Neural progenitor cell (in vitro differentiated cells): Measurements from ENCODE around the gene MAGI1. TPM values are rescaled to one million over a fixed set of nuclear protein-coding genes. Genes with fewer than 3 reads are reported as not detected.

Source experiments
- DNase-seq: peaks from one replicate; pipeline ENCODE4 v3.0.0-alpha.2; 2016; ENCODE audit warnings: low spot score
- H2AFZ ChIP-seq: fragments of 200-600 bp; sonication (generic); replicated peaks from 2 replicates; pipeline ENCODE4 v1.6.1; 2016; ENCODE audit warnings: antibody characterized with exemption
- H3F3A ChIP-seq: fragments of 200-600 bp; sonication (generic); 2 replicates; pipeline ENCODE4 v1.6.1; 2016; ENCODE audit warnings: antibody characterized with exemption, low read depth
- H3K27ac ChIP-seq: fragments of 200-600 bp; sonication (generic); 2 replicates; pipeline ENCODE4 v1.5.1; 2016; ENCODE audit warnings: mild to moderate bottlenecking
- H3K27me3 ChIP-seq: fragments of 200-600 bp; sonication (generic); 2 replicates; pipeline ENCODE4 v1.6.1; 2016; ENCODE audit warnings: mild to moderate bottlenecking, moderate library complexity
- H3K36me3 ChIP-seq: fragments of 200-600 bp; sonication (generic); 2 replicates; pipeline ENCODE4 v1.5.1; 2016
- H3K4me1 ChIP-seq: fragments of 200-600 bp; sonication (generic); 2 replicates; pipeline ENCODE4 v1.6.1; 2016; ENCODE audit warnings: mixed run types
- H3K4me2 ChIP-seq: fragments of 200-600 bp; sonication (generic); 2 replicates; pipeline ENCODE4 v1.6.1; 2016
- H3K4me3 ChIP-seq: fragments of 200-600 bp; sonication (generic); 2 replicates; pipeline ENCODE4 v1.5.1; 2016
- H3K79me2 ChIP-seq: fragments of 200-600 bp; sonication (generic); 2 replicates; pipeline ENCODE4 v1.6.1; 2016; ENCODE audit warnings: low read depth
- H3K9ac ChIP-seq: fragments of 200-600 bp; sonication (generic); 2 replicates; pipeline ENCODE4 v1.6.1; 2016
- H3K9me3 ChIP-seq: fragments of 200-600 bp; sonication (generic); 2 replicates; pipeline ENCODE4 v1.5.1; 2016; ENCODE audit warnings: low read depth
- H4K20me1 ChIP-seq: fragments of 200-600 bp; sonication (generic); 2 replicates; pipeline ENCODE4 v1.6.1; 2016; ENCODE audit warnings: low read depth
- H3K27ac Mint-ChIP-seq: 3 replicates; pipeline ENCODE4 v1.8.0; 2021; ENCODE audit warnings: mixed read lengths
- H3K27me3 Mint-ChIP-seq: 2 replicates; pipeline ENCODE4 v1.8.0; 2022; ENCODE audit warnings: low read depth, mild to moderate bottlenecking, inconsistent platforms, moderate library complexity, mixed read lengths; ENCODE audit not compliant: insufficient read depth
- H3K36me3 Mint-ChIP-seq: 3 replicates; pipeline ENCODE4 v1.8.0; 2021; ENCODE audit warnings: mixed read lengths
- H3K4me1 Mint-ChIP-seq: 3 replicates; pipeline ENCODE4 v1.8.0; 2021; ENCODE audit warnings: mixed read lengths
- H3K4me3 Mint-ChIP-seq: 3 replicates; pipeline ENCODE4 v1.8.0; 2021; ENCODE audit warnings: mild to moderate bottlenecking, moderate library complexity, mixed read lengths
- H3K9me3 Mint-ChIP-seq: 3 replicates; pipeline ENCODE4 v1.8.0; 2020; ENCODE audit warnings: mixed read lengths
- EZH2 ChIP-seq: fragments of 200-600 bp; sonication (generic); IDR thresholded peaks from 2 replicates; pipeline ENCODE4 v1.6.1; 2017; ENCODE audit warnings: antibody characterized with exemption, mild to moderate bottlenecking, moderate library complexity
- EZH2phosphoT487 ChIP-seq: fragments of 200-600 bp; sonication (generic); IDR thresholded peaks from 2 replicates; pipeline ENCODE4 v1.6.1; 2017; ENCODE audit warnings: antibody characterized with exemption
- total RNA-seq: library from RNA; depleted of rRNA; stranded (reverse); fragments of >200 nt; gene quantifications from 2 replicates; pipeline ENCODE4 v1.2.3, GENCODE V29; 2015; ENCODE audit warnings: low replicate concordance
- TF ChIP-seq, protein P1 (sequence below): fragments of 200-600 bp; sonication (generic); IDR thresholded peaks from 2 replicates; pipeline ENCODE4 v1.5.1; 2017; ENCODE audit warnings: antibody characterized with exemption, mild to moderate bottlenecking

MAGI1 gene
- total RNA-seq, 1 donor from 2014 or later: 40.6 TPM

DNA sequence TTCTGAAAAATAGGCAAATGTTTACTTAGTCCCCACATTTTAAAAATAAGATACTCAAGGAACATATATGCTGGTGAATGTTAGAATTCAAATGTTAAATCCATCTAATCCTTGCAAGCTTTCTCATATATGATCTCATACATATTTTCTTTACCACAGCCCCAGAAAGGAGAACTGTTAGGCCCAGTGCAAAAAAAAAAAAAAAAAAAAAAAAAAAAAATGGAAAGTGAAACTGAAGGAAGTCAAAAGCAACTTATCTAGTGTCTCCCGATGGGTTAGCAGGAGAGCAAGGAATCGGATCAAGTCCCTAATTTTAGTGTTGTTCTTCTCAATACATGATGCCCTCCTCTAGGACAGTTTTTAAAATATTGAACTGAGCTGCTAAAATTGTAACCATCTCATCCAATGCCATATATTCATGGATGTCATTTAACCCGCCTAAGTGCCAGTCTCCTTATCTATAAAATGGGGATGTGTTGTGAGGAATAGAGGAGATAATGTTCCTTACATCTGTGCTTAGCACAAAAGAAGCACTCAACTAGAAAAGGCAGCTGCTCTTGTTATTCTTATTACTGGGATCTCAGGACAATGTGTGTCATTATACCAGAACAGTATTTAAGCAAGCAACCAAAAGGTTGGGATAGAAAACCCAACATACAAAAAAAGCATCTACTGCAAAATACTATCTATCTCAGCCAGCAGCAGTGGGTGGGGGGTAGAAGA lies 279.7 kb downstream of the MAGI1 start:
- H3K27ac Mint-ChIP-seq: no peak overlapping the region
- H3K4me3 Mint-ChIP-seq: no peak overlapping the region
- H3K4me1 Mint-ChIP-seq: peaks cover 46% of the 10 kb centered on the region

DNA sequence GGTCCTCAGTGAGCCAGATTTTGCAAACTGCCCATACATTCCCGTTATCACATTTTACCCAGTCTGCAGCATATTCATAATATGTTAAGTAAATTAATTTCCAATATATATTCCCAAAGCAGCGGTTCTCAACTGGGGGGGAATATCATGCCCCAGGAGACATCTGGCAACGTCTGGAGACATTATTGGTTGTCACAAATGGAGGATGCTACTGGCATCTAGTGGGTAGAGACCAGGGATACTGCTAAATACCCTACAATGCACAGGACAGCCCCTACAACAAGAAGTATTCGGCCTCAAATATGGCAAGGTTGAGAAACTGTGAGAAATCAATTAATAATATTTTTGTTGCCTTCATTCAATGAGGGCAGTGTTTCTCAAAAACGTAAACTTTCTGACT lies 280.3 kb downstream of the MAGI1 start:
- H3K4me2 ChIP-seq: peak overlapping the region; percentile 59
- no peaks in the 10 kb centered on the region for H4K20me1 ChIP-seq
- H3K36me3 Mint-ChIP-seq: no peaks in the 10 kb centered on the region
- no peaks in the 10 kb centered on the region for H3K9me3 ChIP-seq
- peaks cover 46% of the 10 kb centered on the region for H3K4me1 Mint-ChIP-seq
- H3K9ac ChIP-seq: no peak overlapping the region
- no peak overlapping the region for H3K4me3 ChIP-seq
- H3K36me3 ChIP-seq: no peaks in the 10 kb centered on the region
- H3K4me1 ChIP-seq: peaks cover 57% of the 10 kb centered on the region
- peaks cover 32% of the 10 kb centered on the region for H3K79me2 ChIP-seq
- peaks cover 5% of the 10 kb centered on the region for H3K27me3 Mint-ChIP-seq
- no peak for TF ChIP-seq EZH2
- TF ChIP-seq, protein P1, sequence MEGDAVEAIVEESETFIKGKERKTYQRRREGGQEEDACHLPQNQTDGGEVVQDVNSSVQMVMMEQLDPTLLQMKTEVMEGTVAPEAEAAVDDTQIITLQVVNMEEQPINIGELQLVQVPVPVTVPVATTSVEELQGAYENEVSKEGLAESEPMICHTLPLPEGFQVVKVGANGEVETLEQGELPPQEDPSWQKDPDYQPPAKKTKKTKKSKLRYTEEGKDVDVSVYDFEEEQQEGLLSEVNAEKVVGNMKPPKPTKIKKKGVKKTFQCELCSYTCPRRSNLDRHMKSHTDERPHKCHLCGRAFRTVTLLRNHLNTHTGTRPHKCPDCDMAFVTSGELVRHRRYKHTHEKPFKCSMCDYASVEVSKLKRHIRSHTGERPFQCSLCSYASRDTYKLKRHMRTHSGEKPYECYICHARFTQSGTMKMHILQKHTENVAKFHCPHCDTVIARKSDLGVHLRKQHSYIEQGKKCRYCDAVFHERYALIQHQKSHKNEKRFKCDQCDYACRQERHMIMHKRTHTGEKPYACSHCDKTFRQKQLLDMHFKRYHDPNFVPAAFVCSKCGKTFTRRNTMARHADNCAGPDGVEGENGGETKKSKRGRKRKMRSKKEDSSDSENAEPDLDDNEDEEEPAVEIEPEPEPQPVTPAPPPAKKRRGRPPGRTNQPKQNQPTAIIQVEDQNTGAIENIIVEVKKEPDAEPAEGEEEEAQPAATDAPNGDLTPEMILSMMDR: no peak
- TF ChIP-seq EZH2phosphoT487: no peak
- H3K27me3 ChIP-seq: no peaks in the 10 kb centered on the region
- no peak overlapping the region for H3K4me3 Mint-ChIP-seq
- peaks cover 42% of the 10 kb centered on the region for H3F3A ChIP-seq
- H3K27ac ChIP-seq: no peak overlapping the region
- peaks cover 2% of the 10 kb centered on the region for H3K9me3 Mint-ChIP-seq
- no peak overlapping the region for H2AFZ ChIP-seq
- no peak overlapping the region for H3K27ac Mint-ChIP-seq
- DNase-seq: no peak

More for the DNA sequence above, 279.7 kb downstream of the MAGI1 start:
- H3K9ac ChIP-seq: no peak overlapping the region
- no peaks in the 10 kb centered on the region for H3K36me3 ChIP-seq
- TF ChIP-seq EZH2 (no peak), EZH2phosphoT487 (no peak)
- TF ChIP-seq, protein P1: no peak
- no peaks in the 10 kb centered on the region for H4K20me1 ChIP-seq
- H3K27me3 Mint-ChIP-seq: peaks cover 4% of the 10 kb centered on the region
- H3K4me1 ChIP-seq: peaks cover 57% of the 10 kb centered on the region
- no peaks in the 10 kb centered on the region for H3K9me3 ChIP-seq
- peak overlapping the region; percentile 4 for H3K4me3 ChIP-seq
- no peaks in the 10 kb centered on the region for H3K36me3 Mint-ChIP-seq
- H2AFZ ChIP-seq: no peak overlapping the region
- peak; percentile 37 for DNase-seq
- H3K79me2 ChIP-seq: peaks cover 32% of the 10 kb centered on the region
- no peaks in the 10 kb centered on the region for H3K27me3 ChIP-seq
- peak overlapping the region; percentile 59 for H3K4me2 ChIP-seq
- peaks cover 43% of the 10 kb centered on the region for H3F3A ChIP-seq
- no peaks in the 10 kb centered on the region for H3K9me3 Mint-ChIP-seq
- H3K27ac ChIP-seq: no peak overlapping the region

GRCh38 chr3:65752636-65753035 lies 286.1 kb downstream of the MAGI1 start:
- no peak overlapping the region for H3K9ac ChIP-seq
- H3K4me3 ChIP-seq: no peak overlapping the region
- Mint-ChIP-seq H3K27ac (no peak overlapping the region), H3K27me3 (peaks cover 7% of the 10 kb centered on the region), H3K4me1 (peaks cover 26% of the 10 kb centered on the region), H3K4me3 (no peak overlapping the region), H3K36me3 (no peaks in the 10 kb centered on the region), H3K9me3 (peaks cover 9% of the 10 kb centered on the region)
- no peak for TF ChIP-seq EZH2phosphoT487
- no peak for TF ChIP-seq EZH2
- TF ChIP-seq, protein P1: no peak
- no peaks in the 10 kb centered on the region for H3K36me3 ChIP-seq
- no peaks in the 10 kb centered on the region for H3K27me3 ChIP-seq
- no peak overlapping the region for H2AFZ ChIP-seq
- H3K4me2 ChIP-seq: no peak overlapping the region
- peaks cover 28% of the 10 kb centered on the region for H3K79me2 ChIP-seq
- no peaks in the 10 kb centered on the region for H4K20me1 ChIP-seq
- H3K27ac ChIP-seq: no peak overlapping the region
- no peak for DNase-seq
- H3K4me1 ChIP-seq: peaks cover 24% of the 10 kb centered on the region
- peaks cover 1% of the 10 kb centered on the region for H3F3A ChIP-seq
- no peaks in the 10 kb centered on the region for H3K9me3 ChIP-seq
